ENCODE data around the gene RAB7A.

DNA sequence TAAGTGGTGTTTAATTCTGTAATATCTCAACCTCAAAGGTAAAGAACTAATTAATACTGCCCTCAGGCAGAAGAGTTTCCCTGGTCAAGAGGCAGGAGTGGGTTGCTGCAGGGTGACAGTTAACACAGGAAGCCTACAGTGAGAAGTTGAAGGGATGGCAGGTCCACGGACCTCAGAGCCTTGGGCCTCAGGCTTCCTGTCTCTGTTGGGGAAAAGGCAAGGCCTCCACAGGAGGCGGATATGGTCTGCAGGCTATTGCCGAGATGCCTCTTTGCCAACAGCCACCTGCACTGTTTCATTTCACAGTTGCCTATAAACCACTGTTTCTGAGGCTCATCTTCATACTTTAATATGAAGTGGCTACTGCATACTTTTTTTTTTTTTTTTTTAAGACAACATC, 42.0 kb upstream of the RAB7A start:
- TF ChIP-seq, protein P1, sequence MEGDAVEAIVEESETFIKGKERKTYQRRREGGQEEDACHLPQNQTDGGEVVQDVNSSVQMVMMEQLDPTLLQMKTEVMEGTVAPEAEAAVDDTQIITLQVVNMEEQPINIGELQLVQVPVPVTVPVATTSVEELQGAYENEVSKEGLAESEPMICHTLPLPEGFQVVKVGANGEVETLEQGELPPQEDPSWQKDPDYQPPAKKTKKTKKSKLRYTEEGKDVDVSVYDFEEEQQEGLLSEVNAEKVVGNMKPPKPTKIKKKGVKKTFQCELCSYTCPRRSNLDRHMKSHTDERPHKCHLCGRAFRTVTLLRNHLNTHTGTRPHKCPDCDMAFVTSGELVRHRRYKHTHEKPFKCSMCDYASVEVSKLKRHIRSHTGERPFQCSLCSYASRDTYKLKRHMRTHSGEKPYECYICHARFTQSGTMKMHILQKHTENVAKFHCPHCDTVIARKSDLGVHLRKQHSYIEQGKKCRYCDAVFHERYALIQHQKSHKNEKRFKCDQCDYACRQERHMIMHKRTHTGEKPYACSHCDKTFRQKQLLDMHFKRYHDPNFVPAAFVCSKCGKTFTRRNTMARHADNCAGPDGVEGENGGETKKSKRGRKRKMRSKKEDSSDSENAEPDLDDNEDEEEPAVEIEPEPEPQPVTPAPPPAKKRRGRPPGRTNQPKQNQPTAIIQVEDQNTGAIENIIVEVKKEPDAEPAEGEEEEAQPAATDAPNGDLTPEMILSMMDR (IDR thresholded peaks at IDR 0.05), result no peak
- no peak for TF ChIP-seq EZH2 (IDR thresholded peaks at IDR 0.05; ENCODE audit: borderline replicate concordance, insufficient read depth, low read depth, low read length, poor library complexity, severe bottlenecking)

Measured in B cell (primary cell).